ENCODE results near the gene C19orf25. TPM values are rescaled to one million over a fixed set of nuclear protein-coding genes. Genes with fewer than 3 reads are reported as not detected.
A peak's percentile ranks its signal among the peaks of the same experiment; 100 is the strongest.

The C19orf25 gene
- total and polyA plus RNA-seq, 10 of the 15 experiments (the other 5 are each of a cell fraction or from before 2014, with no cell fraction given): 1.2 to 67.0 (median 25.6) TPM

GRCh38 chr19:1437609-1438008 is 41.4 kb downstream of the C19orf25 start (continued):
- TF ChIP-seq REST (IDR thresholded peaks at IDR 0.05; ENCODE audit: low read depth, low read length) (no peak), SMAD1 (IDR thresholded peaks at IDR 0.05; ENCODE audit: low read depth, partially characterized antibody) (no peak)

GRCh38 chr19:1435378-1435989 is 43.5 kb downstream of the C19orf25 start:
- no peak overlapping the region for H2AFZ ChIP-seq (ENCODE audit: control insufficient read depth, low read depth, low read length)
- H3K27me3 ChIP-seq (replicated peaks in 1 of 2; ENCODE audit: control insufficient read depth in 2 of 2, insufficient read depth in 2 of 2, low read length in 1 of 2): no peaks in the 10 kb centered on the region
- no peak overlapping the region for H3K27ac ChIP-seq (ENCODE audit: control insufficient read depth, insufficient read depth)
- ATAC-seq (no peak), DNase-seq (ENCODE audit: low read depth, low spot score) (no peak), FAIRE-seq (no peak)
- H4K20me1 ChIP-seq (ENCODE audit: control insufficient read depth, insufficient read depth): no peaks in the 10 kb centered on the region; the same call in 1 of the 2 replicates
- no TSS peak for BruUV-seq (replicated peaks)
- no peak for TF ChIP-seq BCL11A (IDR thresholded peaks at IDR 0.05; ENCODE audit: low read depth, low read length)
- TF ChIP-seq CREB1 (IDR thresholded peaks at IDR 0.05; ENCODE audit: low read depth): no peak
- TF ChIP-seq SUPT20H (IDR thresholded peaks at IDR 0.05; ENCODE audit: borderline replicate concordance, control insufficient read depth, low read depth, low read length): no peak
- peak; percentile 52; the same call in 1 of the 2 replicates for TF ChIP-seq POLR2A (IDR thresholded peaks at IDR 0.05; ENCODE audit: low read depth, low read length)
- TF ChIP-seq RFX5 (IDR thresholded peaks at IDR 0.05; ENCODE audit: low read depth, low read length): no peak
- TF ChIP-seq CHD4 (IDR thresholded peaks at IDR 0.05): no peak
- TF ChIP-seq SRF (IDR thresholded peaks at IDR 0.05; ENCODE audit: low read depth in 2 of 2, low read length in 2 of 2): no peak
- TF ChIP-seq SMAD5 (IDR thresholded peaks at IDR 0.05; ENCODE audit: low read depth): no peak
- H3K4me3 ChIP-seq: no peak overlapping the region
- intact Hi-C loops (cut with micrococcal nuclease; ENCODE audit: unreplicated experiment): no loop called here
- no peak overlapping the region for H3K9ac ChIP-seq (ENCODE audit: control insufficient read depth, insufficient read depth, low read length)
- no peak overlapping the region for H3K4me2 ChIP-seq (ENCODE audit: control insufficient read depth, insufficient read depth)
- ChIA-PET CTCF (interaction anchor here (0.5 kb wide), 1 partner anchor 357 kb away, joined by 3 read pairs; no protein-coding TSS in a partner anchor), RAD21 (ENCODE audit: unreplicated experiment) (interaction anchor here (0.8 kb wide), 1 partner anchor 9 kb away, joined by 3 read pairs; no protein-coding TSS in a partner anchor), POLR2A (no interaction called here), SMC1A (ENCODE audit: uncharacterized antibody, unreplicated experiment) (interaction anchor here (0.5 kb wide), 1 partner anchor 18 kb away, joined by 3 read pairs; no protein-coding TSS in a partner anchor)
- peaks cover 3 to 30% of the 10 kb centered on the region in 2 experiments for H3K36me3 ChIP-seq (ENCODE audit: control insufficient read depth in 2 of 2, insufficient read depth in 2 of 2, low read length in 1 of 2)
- 87% methylated on average over 21 of the region's 21 CpGs for WGBS (ENCODE audit: insufficient coverage, insufficient replicate concordance, low lambda C conversion rate, missing lambda C conversion rate)
- no peaks in the 10 kb centered on the region for H3K9me3 ChIP-seq (replicated peaks; ENCODE audit: control insufficient read depth, insufficient read depth, low read length)
- in situ Hi-C loops (cut with MboI): no loop called here
- H3K79me2 ChIP-seq (ENCODE audit: control insufficient read depth, insufficient read depth, low read length): peaks cover 23% of the 10 kb centered on the region
- peaks cover 8% of the 10 kb centered on the region for H3K4me1 ChIP-seq (ENCODE audit: control insufficient read depth, insufficient read depth, low read length)

Data from GM12878 (cell line).